ENCODE data around the gene CREBBP.
A peak's percentile ranks its signal among the peaks of the same experiment; 100 is the strongest.

Gene CREBBP

DNA sequence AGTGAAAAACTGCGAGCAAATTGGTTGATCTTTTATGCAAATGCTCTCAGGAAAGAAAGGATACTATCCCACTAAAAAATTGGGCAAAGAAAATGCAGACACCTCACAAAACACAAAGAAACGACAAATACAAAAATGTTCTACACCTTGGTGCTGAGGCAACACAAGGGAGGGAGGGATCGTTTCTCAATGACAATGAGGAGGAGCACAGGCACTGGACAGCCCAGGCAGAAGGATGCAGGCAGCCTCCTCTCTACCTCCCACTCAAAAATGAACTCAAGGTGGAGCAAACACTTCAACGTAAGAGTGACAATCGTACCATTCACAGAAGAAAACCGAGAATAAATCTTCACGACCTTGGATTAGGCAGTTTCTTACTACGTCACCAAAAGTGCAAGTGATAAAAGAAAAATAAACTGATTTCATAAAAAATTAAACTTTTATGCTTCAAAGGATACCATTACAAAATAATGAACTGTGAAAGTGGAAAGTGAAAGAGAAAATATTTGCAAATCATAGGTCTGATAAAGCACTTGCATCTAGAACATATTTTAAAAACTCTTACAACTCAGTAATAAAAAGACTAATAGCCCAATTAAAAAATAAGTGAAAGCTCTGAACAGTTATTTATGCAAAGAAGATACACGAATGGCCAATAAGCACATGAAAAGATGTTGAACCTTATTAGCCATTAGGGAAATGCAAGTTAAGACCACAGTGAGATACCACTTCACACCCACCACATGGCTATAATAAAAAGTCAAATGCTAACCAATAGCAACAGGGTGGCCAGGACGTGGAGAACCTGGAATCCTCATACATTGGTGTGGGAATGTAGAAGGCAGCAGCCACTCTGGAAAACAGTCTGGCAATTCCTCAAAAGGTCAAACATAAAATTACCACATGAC, 82.4 kb downstream of the CREBBP start:
- Histone ChIP-seq H3K4me3 (ENCODE audit: low read depth, low read length) (no peak overlapping the region), H3K79me1 (ENCODE audit: low read length) (no peaks in the 10 kb centered on the region), H3K79me2 (ENCODE audit: control insufficient read depth, insufficient read depth, low read length, poor library complexity) (peaks cover 4% of the 10 kb centered on the region), H4K12ac (ENCODE audit: low read depth, low read length) (no peak overlapping the region), H2AK5ac (ENCODE audit: low read length) (no peak overlapping the region), H3K9me3 (ENCODE audit: insufficient read depth, low read depth, low read length) (peaks cover 2% of the 10 kb centered on the region), H3K4ac (ENCODE audit: low read depth, low read length) (peak overlapping the region; percentile 84), H3K4me2 (ENCODE audit: low read length) (no peak overlapping the region), H3K27ac (ENCODE audit: low read depth, low read length) (no peak overlapping the region), H4K91ac (ENCODE audit: low read depth, low read length) (no peak overlapping the region), H2BK120ac (ENCODE audit: insufficient read depth, low read length, poor library complexity) (no peak overlapping the region), H3K4me1 (ENCODE audit: control insufficient read depth in 1 of 2, insufficient read depth in 2 of 2, low read length in 2 of 2) (peaks cover 0 to 3% of the 10 kb centered on the region in 2 experiments), H3K27me3 (ENCODE audit: insufficient read depth, low read length) (no peaks in the 10 kb centered on the region), H2BK5ac (ENCODE audit: low read depth, low read length, poor library complexity) (no peak overlapping the region), H3K14ac (ENCODE audit: low read length) (no peak overlapping the region), H3K23ac (ENCODE audit: low read length) (peak overlapping the region; percentile 73), H2BK12ac (ENCODE audit: low read length) (no peak overlapping the region), H3K18ac (ENCODE audit: low read length) (no peak overlapping the region), H4K8ac (ENCODE audit: low read depth, low read length) (no peak overlapping the region), H2AFZ (ENCODE audit: insufficient read depth, low read length, poor library complexity) (no peak overlapping the region), H3K36me3 (ENCODE audit: control insufficient read depth in 1 of 2, insufficient read depth in 2 of 2, low read length in 2 of 2) (peaks cover 3 to 5% of the 10 kb centered on the region in 2 experiments), H3K9ac (ENCODE audit: low read length) (no peak overlapping the region)
- WGBS (ENCODE audit: extremely low coverage, insufficient coverage, insufficient read length) = no CpG with 5 or more reads among the region's 10 CpGs
- no peak for DNase-seq

DNA sequence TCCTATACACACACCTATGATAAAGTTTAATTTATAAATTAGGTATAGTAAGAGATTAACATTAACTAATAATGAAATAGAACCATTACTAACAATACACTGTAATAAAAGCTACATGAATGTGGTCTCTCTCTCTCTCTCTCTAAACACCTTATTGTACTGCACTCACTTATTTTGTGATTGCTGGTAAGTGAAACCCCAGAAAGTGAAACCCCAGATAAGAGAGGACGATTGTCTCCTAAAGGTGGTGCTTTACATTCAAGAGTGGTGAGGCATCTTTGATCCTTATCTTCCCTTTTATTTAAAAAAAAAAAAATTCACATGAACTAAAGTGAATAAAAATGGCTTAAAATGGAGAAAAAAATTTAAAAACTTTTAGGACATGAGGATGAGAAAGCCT, 83.0 kb downstream of the CREBBP start:
- no peak overlapping the region for H2AFZ ChIP-seq (ENCODE audit: insufficient read depth, low read length, poor library complexity)
- no peak overlapping the region for H4K12ac ChIP-seq (ENCODE audit: low read depth, low read length)
- no peak overlapping the region for H2BK120ac ChIP-seq (ENCODE audit: insufficient read depth, low read length, poor library complexity)
- peaks cover 0 to 3% of the 10 kb centered on the region in 2 experiments for H3K4me1 ChIP-seq (ENCODE audit: control insufficient read depth in 1 of 2, insufficient read depth in 2 of 2, low read length in 2 of 2)
- H2BK12ac ChIP-seq (ENCODE audit: low read length) = no peak overlapping the region
- no peak overlapping the region for H2BK5ac ChIP-seq (ENCODE audit: low read depth, low read length, poor library complexity)
- H4K91ac ChIP-seq (ENCODE audit: low read depth, low read length) = no peak overlapping the region
- no peaks in the 10 kb centered on the region for H3K79me1 ChIP-seq (ENCODE audit: low read length)
- no peaks in the 10 kb centered on the region for H3K27me3 ChIP-seq (ENCODE audit: insufficient read depth, low read length)
- H3K9me3 ChIP-seq (ENCODE audit: insufficient read depth, low read depth, low read length) = no peaks in the 10 kb centered on the region
- H2AK5ac ChIP-seq (ENCODE audit: low read length) = no peak overlapping the region
- no peak overlapping the region for H3K14ac ChIP-seq (ENCODE audit: low read length)
- H3K79me2 ChIP-seq (ENCODE audit: control insufficient read depth, insufficient read depth, low read length, poor library complexity) = peaks cover 1% of the 10 kb centered on the region
- H3K23ac ChIP-seq (ENCODE audit: low read length) = no peak overlapping the region
- peaks cover 8 to 9% of the 10 kb centered on the region in 2 experiments for H3K36me3 ChIP-seq (ENCODE audit: control insufficient read depth in 1 of 2, insufficient read depth in 2 of 2, low read length in 2 of 2)
- no peak overlapping the region for H3K27ac ChIP-seq (ENCODE audit: low read depth, low read length)
- WGBS (ENCODE audit: extremely low coverage, insufficient coverage, insufficient read length) = no CpG with 5 or more reads among the region's 1 CpG
- no peak overlapping the region for H3K9ac ChIP-seq (ENCODE audit: low read length)
- no peak for DNase-seq
- no peak overlapping the region for H3K4me3 ChIP-seq (ENCODE audit: low read depth, low read length)
- no peak overlapping the region for H3K4ac ChIP-seq (ENCODE audit: low read depth, low read length)
- no peak overlapping the region for H3K18ac ChIP-seq (ENCODE audit: low read length)
- H3K4me2 ChIP-seq (ENCODE audit: low read length) = no peak overlapping the region
- H4K8ac ChIP-seq (ENCODE audit: low read depth, low read length) = no peak overlapping the region

DNA sequence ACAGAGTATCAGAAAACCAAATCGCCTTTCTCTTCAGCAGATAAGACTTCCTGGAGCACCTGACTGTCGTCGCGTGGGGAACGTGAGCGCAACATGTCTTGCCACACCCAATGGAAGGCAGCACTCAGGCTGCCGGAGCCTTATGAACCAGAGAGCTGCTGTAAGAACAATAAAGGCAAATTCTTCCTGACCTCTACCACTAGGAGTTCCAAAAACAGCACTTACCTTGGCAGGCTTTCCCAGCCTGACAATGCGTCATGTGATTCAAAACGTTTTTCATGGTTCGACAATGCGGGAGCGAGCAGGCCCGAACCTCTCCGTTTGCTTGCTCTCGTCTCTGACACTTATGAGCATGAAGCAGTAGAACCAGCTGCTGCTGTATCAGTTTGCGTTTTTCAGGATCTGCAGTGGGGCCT, 87.3 kb downstream of the CREBBP start:
- no peak overlapping the region for H3K14ac ChIP-seq (ENCODE audit: low read length)
- no peak overlapping the region for H4K91ac ChIP-seq (ENCODE audit: low read depth, low read length)
- no peak overlapping the region for H3K4me3 ChIP-seq (ENCODE audit: low read depth, low read length)
- H2AFZ ChIP-seq (ENCODE audit: insufficient read depth, low read length, poor library complexity) = no peak overlapping the region
- no peak overlapping the region for H3K18ac ChIP-seq (ENCODE audit: low read length)
- no peak overlapping the region for H2AK5ac ChIP-seq (ENCODE audit: low read length)
- no peak overlapping the region for H4K8ac ChIP-seq (ENCODE audit: low read depth, low read length)
- H3K27ac ChIP-seq (ENCODE audit: low read depth, low read length) = no peak overlapping the region
- H3K4ac ChIP-seq (ENCODE audit: low read depth, low read length) = no peak overlapping the region
- no peaks in the 10 kb centered on the region for H3K9me3 ChIP-seq (ENCODE audit: insufficient read depth, low read depth, low read length)
- H2BK12ac ChIP-seq (ENCODE audit: low read length) = no peak overlapping the region
- WGBS (ENCODE audit: extremely low coverage, insufficient coverage, insufficient read length) = no CpG with 5 or more reads among the region's 16 CpGs
- peaks cover 0 to 3% of the 10 kb centered on the region in 2 experiments for H3K4me1 ChIP-seq (ENCODE audit: control insufficient read depth in 1 of 2, insufficient read depth in 2 of 2, low read length in 2 of 2)
- no peak overlapping the region for H3K4me2 ChIP-seq (ENCODE audit: low read length)
- peaks cover 1% of the 10 kb centered on the region for H3K79me2 ChIP-seq (ENCODE audit: control insufficient read depth, insufficient read depth, low read length, poor library complexity)
- no peak overlapping the region for H4K12ac ChIP-seq (ENCODE audit: low read depth, low read length)
- peak in 1 of 2 donors; percentile 21 for DNase-seq
- H3K27me3 ChIP-seq (ENCODE audit: insufficient read depth, low read length) = no peaks in the 10 kb centered on the region
- no peak overlapping the region for H2BK120ac ChIP-seq (ENCODE audit: insufficient read depth, low read length, poor library complexity)
- peaks cover 24 to 32% of the 10 kb centered on the region in 2 experiments for H3K36me3 ChIP-seq (ENCODE audit: control insufficient read depth in 1 of 2, insufficient read depth in 2 of 2, low read length in 2 of 2)
- H3K9ac ChIP-seq (ENCODE audit: low read length) = no peak overlapping the region
- no peak overlapping the region for H2BK5ac ChIP-seq (ENCODE audit: low read depth, low read length, poor library complexity)
- H3K23ac ChIP-seq (ENCODE audit: low read length) = no peak overlapping the region
- no peaks in the 10 kb centered on the region for H3K79me1 ChIP-seq (ENCODE audit: low read length)

DNA sequence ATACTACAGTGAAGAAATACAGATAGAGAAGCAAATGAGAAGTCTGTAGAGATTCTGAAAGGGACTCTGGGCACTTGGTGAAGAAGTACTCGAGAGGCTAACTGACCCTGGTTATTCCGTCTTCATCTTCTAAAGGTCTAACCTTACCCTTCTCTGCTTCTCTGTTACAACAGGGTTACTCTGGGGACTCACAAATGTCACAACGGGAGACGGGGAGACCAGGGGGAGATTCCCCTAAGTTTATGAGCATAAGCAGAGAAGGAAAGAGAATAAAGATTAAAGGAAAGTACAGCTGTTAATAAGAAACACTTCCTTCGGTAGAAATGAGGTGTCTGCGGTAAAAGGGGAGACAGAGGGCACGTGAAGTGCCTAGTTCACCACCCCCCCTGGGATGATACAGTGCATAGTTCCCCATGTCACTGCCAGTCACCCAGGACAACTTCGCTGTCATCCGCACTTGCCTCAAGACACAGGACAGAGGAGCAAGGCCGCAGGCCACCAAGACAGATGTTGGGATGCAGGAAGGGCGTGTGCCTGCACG, 88.0 kb downstream of the CREBBP start:
- no peak overlapping the region for H3K4ac ChIP-seq (ENCODE audit: low read depth, low read length)
- H3K4me3 ChIP-seq (ENCODE audit: low read depth, low read length) = no peak overlapping the region
- no peak overlapping the region for H3K23ac ChIP-seq (ENCODE audit: low read length)
- no peaks in the 10 kb centered on the region for H3K27me3 ChIP-seq (ENCODE audit: insufficient read depth, low read length)
- no peak overlapping the region for H4K91ac ChIP-seq (ENCODE audit: low read depth, low read length)
- no peaks in the 10 kb centered on the region for H3K9me3 ChIP-seq (ENCODE audit: insufficient read depth, low read depth, low read length)
- H2AK5ac ChIP-seq (ENCODE audit: low read length) = no peak overlapping the region
- peaks cover 1% of the 10 kb centered on the region for H3K79me2 ChIP-seq (ENCODE audit: control insufficient read depth, insufficient read depth, low read length, poor library complexity)
- no peak overlapping the region for H2BK12ac ChIP-seq (ENCODE audit: low read length)
- H3K9ac ChIP-seq (ENCODE audit: low read length) = no peak overlapping the region
- no peak overlapping the region for H3K27ac ChIP-seq (ENCODE audit: low read depth, low read length)
- no CpG with 5 or more reads among the region's 12 CpGs for WGBS (ENCODE audit: extremely low coverage, insufficient coverage, insufficient read length)
- no peaks in the 10 kb centered on the region for H3K79me1 ChIP-seq (ENCODE audit: low read length)
- H4K8ac ChIP-seq (ENCODE audit: low read depth, low read length) = no peak overlapping the region
- DNase-seq = no peak
- no peak overlapping the region for H3K4me2 ChIP-seq (ENCODE audit: low read length)
- no peaks in the 10 kb centered on the region for H3K4me1 ChIP-seq (ENCODE audit: control insufficient read depth in 1 of 2, insufficient read depth in 2 of 2, low read length in 2 of 2)
- H3K36me3 ChIP-seq (ENCODE audit: control insufficient read depth in 1 of 2, insufficient read depth in 2 of 2, low read length in 2 of 2) = peaks cover 27 to 37% of the 10 kb centered on the region in 2 experiments
- no peak overlapping the region for H2BK120ac ChIP-seq (ENCODE audit: insufficient read depth, low read length, poor library complexity)
- peak overlapping the region; percentile 42 for H3K18ac ChIP-seq (ENCODE audit: low read length)
- H3K14ac ChIP-seq (ENCODE audit: low read length) = no peak overlapping the region
- no peak overlapping the region for H2AFZ ChIP-seq (ENCODE audit: insufficient read depth, low read length, poor library complexity)
- H4K12ac ChIP-seq (ENCODE audit: low read depth, low read length) = no peak overlapping the region
- no peak overlapping the region for H2BK5ac ChIP-seq (ENCODE audit: low read depth, low read length, poor library complexity)
